Measurements from ENCODE around the gene ATF6B. TPM values are rescaled to one million over a fixed set of nuclear protein-coding genes. Genes with fewer than 3 reads are reported as not detected.

Gene ATF6B
- total and polyA plus RNA-seq, 2 of the 8 experiments (the other 6 are each of a cell fraction or from before 2014, with no cell fraction given), result 38.1 to 42.2 TPM

DNA sequence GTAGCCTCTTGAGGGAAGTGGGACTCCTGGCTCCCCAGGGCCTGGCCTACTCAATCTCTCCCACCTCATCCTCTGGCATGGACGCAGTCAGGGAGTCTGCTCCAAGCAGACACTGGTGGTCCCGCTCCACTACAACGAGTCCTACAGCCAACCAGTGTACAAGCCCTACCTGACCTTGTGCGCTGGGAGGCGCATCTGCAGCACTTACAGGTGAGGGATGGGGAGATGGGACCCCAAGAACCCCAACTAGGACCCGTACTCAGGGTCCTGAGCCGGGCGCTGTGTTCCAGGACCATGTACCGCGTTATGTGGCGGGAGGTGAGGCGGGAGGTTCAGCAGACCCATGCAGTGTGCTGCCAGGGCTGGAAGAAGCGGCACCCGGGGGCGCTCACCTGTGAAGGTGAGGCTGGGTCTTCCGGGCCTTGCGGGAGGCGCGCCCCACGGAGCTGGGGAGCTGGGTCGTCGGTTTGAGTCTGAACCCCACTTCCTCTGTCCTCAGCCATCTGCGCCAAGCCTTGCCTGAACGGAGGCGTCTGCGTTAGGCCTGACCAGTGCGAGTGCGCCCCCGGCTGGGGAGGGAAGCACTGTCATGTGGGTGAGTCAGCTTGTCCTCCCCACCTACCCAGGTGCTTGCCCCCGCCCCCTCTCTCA is 38.5 kb upstream of the ATF6B start (continued):
- TF ChIP-seq, protein P1, sequence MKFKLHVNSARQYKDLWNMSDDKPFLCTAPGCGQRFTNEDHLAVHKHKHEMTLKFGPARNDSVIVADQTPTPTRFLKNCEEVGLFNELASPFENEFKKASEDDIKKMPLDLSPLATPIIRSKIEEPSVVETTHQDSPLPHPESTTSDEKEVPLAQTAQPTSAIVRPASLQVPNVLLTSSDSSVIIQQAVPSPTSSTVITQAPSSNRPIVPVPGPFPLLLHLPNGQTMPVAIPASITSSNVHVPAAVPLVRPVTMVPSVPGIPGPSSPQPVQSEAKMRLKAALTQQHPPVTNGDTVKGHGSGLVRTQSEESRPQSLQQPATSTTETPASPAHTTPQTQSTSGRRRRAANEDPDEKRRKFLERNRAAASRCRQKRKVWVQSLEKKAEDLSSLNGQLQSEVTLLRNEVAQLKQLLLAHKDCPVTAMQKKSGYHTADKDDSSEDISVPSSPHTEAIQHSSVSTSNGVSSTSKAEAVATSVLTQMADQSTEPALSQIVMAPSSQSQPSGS (IDR thresholded peaks at IDR 0.05; ENCODE audit: low read length), result no peak
- TF ChIP-seq HDAC6 (IDR thresholded peaks at IDR 0.05; ENCODE audit: low read depth, low read length) (no peak), BACH1 (IDR thresholded peaks at IDR 0.05; ENCODE audit: low read length) (peak; percentile 50; the same call in 1 of the 2 replicates), TBP (IDR thresholded peaks at IDR 0.05; ENCODE audit: low read depth, low read length) (no peak), BCL11A (IDR thresholded peaks at IDR 0.05; ENCODE audit: low read depth in 2 of 2, low read length in 2 of 2) (no peak), EP300 (IDR thresholded peaks at IDR 0.05; ENCODE audit: borderline replicate concordance in 1 of 2, low read depth in 2 of 2, low read length in 2 of 2) (no peak)
- TF ChIP-seq, protein P2, sequence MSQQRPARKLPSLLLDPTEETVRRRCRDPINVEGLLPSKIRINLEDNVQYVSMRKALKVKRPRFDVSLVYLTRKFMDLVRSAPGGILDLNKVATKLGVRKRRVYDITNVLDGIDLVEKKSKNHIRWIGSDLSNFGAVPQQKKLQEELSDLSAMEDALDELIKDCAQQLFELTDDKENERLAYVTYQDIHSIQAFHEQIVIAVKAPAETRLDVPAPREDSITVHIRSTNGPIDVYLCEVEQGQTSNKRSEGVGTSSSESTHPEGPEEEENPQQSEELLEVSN (IDR thresholded peaks at IDR 0.05), result no peak

All from H1 (cell line).